Measurements from ENCODE around the gene TMEM127. TPM values are rescaled to one million over a fixed set of nuclear protein-coding genes. Genes with fewer than 3 reads are reported as not detected.

TMEM127 gene
- total and polyA plus RNA-seq, 2 donors from 2014 or later, result 37.4 to 72.3 TPM

DNA sequence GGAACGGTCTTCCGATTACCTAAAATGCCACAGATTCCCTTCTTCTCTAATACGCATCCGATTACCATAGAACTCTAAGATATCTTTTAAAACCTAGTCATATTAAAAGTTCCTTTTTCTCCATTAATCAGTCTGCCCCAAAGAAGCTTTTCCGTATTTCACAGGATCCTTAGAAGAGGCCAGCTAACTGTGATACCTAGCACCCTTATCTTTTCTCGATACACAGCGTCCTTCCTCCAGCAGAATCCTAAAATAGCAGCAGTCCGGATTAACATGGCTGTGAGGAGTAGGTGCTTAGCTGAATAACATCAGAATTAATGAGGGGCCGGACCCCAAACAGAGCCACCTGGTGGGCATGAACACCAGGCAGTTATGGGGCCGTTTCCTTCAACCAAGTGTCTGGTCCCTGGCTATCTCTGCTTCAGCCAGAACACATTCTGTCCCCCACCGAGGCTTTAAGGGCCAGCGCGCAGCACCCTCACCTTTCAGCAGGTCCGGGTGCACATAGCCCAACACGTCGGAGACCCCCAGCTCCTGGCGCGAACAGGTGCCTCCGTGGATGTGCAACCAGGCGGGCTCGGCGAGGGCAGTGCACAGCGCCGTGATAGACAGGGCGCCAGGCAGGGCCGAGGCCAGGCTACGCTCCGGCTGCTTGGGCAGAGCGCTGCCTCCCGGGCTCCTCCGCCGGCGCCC lies 995 bp downstream of the TMEM127 start:
- no peaks in the 10 kb centered on the region for H3K27me3 ChIP-seq (ENCODE audit: control insufficient read depth, insufficient read depth, low read length)
- peak overlapping the region; percentile 45 to 93 (median 68) for H3K9ac ChIP-seq (ENCODE audit: low read length in 3 of 3)
- peak overlapping the region; percentile 43 to 90 (median 72) for H3K4me3 ChIP-seq (ENCODE audit: low read length in 3 of 3)
- H3K27ac ChIP-seq (ENCODE audit: low read depth in 2 of 2, low read length in 2 of 2), result peak overlapping the region; percentile 95
- H3K9me3 ChIP-seq (ENCODE audit: control insufficient read depth in 2 of 3, insufficient read depth in 1 of 3, low read length in 3 of 3), result no peaks in the 10 kb centered on the region
- peaks cover 7 to 24% (median 17%) of the 10 kb centered on the region in 3 donors for H3K36me3 ChIP-seq (ENCODE audit: control insufficient read depth in 2 of 3, insufficient read depth in 3 of 3, low read length in 3 of 3)
- peaks cover 8 to 45% (median 41%) of the 10 kb centered on the region in 3 donors for H3K4me1 ChIP-seq (ENCODE audit: control insufficient read depth in 2 of 3, insufficient read depth in 2 of 3, low read depth in 1 of 3, low read length in 3 of 3)
- intact Hi-C loops (cut with DNase I), result no loop called here
- peak; percentile 69 to 89 (median 74) for DNase-seq
- TF ChIP-seq, protein P1, sequence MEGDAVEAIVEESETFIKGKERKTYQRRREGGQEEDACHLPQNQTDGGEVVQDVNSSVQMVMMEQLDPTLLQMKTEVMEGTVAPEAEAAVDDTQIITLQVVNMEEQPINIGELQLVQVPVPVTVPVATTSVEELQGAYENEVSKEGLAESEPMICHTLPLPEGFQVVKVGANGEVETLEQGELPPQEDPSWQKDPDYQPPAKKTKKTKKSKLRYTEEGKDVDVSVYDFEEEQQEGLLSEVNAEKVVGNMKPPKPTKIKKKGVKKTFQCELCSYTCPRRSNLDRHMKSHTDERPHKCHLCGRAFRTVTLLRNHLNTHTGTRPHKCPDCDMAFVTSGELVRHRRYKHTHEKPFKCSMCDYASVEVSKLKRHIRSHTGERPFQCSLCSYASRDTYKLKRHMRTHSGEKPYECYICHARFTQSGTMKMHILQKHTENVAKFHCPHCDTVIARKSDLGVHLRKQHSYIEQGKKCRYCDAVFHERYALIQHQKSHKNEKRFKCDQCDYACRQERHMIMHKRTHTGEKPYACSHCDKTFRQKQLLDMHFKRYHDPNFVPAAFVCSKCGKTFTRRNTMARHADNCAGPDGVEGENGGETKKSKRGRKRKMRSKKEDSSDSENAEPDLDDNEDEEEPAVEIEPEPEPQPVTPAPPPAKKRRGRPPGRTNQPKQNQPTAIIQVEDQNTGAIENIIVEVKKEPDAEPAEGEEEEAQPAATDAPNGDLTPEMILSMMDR (IDR thresholded peaks at IDR 0.05; ENCODE audit: borderline replicate concordance, extremely low read depth, insufficient read depth), result no peak
- no peak for FAIRE-seq

DNA sequence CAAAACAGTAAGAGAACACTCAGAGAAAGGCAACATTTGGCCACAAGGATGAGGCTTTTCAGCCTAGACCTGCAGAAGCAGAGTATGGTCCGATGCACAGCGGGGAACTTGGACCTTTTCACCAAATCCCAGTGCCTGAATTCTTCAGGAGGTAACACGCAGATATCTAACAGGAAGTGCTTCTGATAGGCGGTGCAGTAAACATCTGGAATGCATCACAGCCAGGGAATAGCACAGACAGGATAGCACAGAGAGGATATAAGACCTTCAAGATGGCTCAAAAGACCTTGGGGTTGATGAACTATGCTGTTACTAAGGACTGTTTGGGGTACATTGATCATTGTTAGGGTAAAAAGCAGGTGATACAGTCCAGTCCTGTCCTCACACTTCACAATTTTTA lies 1.7 kb downstream of the TMEM127 start:
- DNase-seq (no peak), FAIRE-seq (no peak)
- no peaks in the 10 kb centered on the region for H3K27me3 ChIP-seq (ENCODE audit: control insufficient read depth, insufficient read depth, low read length)
- peaks cover 8 to 52% (median 48%) of the 10 kb centered on the region in 3 donors for H3K4me1 ChIP-seq (ENCODE audit: control insufficient read depth in 2 of 3, insufficient read depth in 2 of 3, low read depth in 1 of 3, low read length in 3 of 3)
- H3K9ac ChIP-seq (ENCODE audit: low read length in 3 of 3), result peak overlapping the region in 2 of 3 donors; percentile 4 to 93
- TF ChIP-seq, protein P1 (IDR thresholded peaks at IDR 0.05; ENCODE audit: borderline replicate concordance, extremely low read depth, insufficient read depth), result no peak
- intact Hi-C loops (cut with DNase I), result no loop called here
- H3K27ac ChIP-seq (ENCODE audit: low read depth in 2 of 2, low read length in 2 of 2), result peak overlapping the region in 1 of 2 donors; percentile 95
- H3K36me3 ChIP-seq (ENCODE audit: control insufficient read depth in 2 of 3, insufficient read depth in 3 of 3, low read length in 3 of 3), result peaks cover 7 to 20% (median 15%) of the 10 kb centered on the region in 3 donors
- no peaks in the 10 kb centered on the region for H3K9me3 ChIP-seq (ENCODE audit: control insufficient read depth in 2 of 3, insufficient read depth in 1 of 3, low read length in 3 of 3)
- H3K4me3 ChIP-seq (ENCODE audit: low read length in 3 of 3), result peak overlapping the region; percentile 5 to 90 (median 72)

DNA sequence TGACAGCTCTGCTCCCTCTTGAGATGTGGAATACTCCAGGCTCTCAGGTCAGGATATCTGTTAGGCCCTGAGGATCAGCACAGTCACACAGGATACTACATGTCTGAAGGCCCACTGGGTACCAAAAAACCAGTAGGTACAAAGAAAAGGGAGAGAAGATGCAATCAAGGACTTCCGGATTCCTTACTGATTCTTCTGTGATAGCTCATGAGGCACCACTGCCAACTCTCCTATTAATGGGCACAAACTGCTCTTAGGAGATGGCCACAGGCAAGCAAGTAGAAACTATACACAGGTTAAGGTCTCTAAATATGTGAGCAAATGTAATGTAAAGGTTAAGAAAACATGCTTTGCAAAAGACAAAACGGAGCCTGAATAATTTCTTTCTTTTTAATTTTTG lies 3.5 kb downstream of the TMEM127 start:
- FAIRE-seq (no peak), DNase-seq (no peak)
- Histone ChIP-seq H3K4me3 (ENCODE audit: low read length in 3 of 3) (no peak overlapping the region), H3K27me3 (ENCODE audit: control insufficient read depth, insufficient read depth, low read length) (no peaks in the 10 kb centered on the region), H3K9me3 (ENCODE audit: control insufficient read depth in 2 of 3, insufficient read depth in 1 of 3, low read length in 3 of 3) (no peaks in the 10 kb centered on the region), H3K4me1 (ENCODE audit: control insufficient read depth in 2 of 3, insufficient read depth in 2 of 3, low read depth in 1 of 3, low read length in 3 of 3) (peaks cover 8 to 64% (median 62%) of the 10 kb centered on the region in 3 donors), H3K9ac (ENCODE audit: low read length in 3 of 3) (no peak overlapping the region), H3K27ac (ENCODE audit: low read depth in 2 of 2, low read length in 2 of 2) (peak overlapping the region in 1 of 2 donors; percentile 23), H3K36me3 (ENCODE audit: control insufficient read depth in 2 of 3, insufficient read depth in 3 of 3, low read length in 3 of 3) (peaks cover 0 to 7% (median 4%) of the 10 kb centered on the region in 3 donors)
- intact Hi-C loops (cut with DNase I), result no loop called here
- TF ChIP-seq, protein P1 (IDR thresholded peaks at IDR 0.05; ENCODE audit: borderline replicate concordance, extremely low read depth, insufficient read depth), result no peak
